Activated CD4-positive, alpha-beta T cell treated with anti-CD3 and anti-CD28 coated beads, Interleukin-10, Interleukin-2, amounts not matched to agents 100 ng/mL and 50 ng/mL, durations not matched to agents 16 hours and 8 hours (primary cell): ENCODE results near the gene PRKCE.

ENCODE experiments used
- DNase-seq: peaks from one replicate; pipeline ENCODE4 v3.0.0-alpha.2; 2020

PRKCE gene

DNA sequence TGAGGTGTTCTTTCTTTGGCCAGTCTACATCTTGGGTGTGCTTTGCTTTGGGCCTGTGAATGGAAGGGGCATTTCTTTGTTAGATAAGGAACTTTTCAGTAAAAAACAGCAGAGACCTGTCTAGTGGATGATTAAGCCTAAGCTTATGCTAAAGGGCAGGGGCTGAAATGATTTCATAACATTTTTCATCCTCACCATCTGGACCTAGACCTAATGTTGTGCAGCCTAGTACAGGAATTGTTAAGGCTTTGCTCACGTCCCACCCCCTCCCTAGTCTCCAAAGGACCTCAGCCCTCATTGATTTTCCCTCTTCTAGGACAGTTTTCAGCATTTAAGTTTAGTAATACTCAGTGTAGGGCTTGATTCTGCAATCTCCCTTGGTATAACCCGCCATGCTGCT is 111.8 kb downstream of the PRKCE start:
- DNase-seq: no peak

DNA sequence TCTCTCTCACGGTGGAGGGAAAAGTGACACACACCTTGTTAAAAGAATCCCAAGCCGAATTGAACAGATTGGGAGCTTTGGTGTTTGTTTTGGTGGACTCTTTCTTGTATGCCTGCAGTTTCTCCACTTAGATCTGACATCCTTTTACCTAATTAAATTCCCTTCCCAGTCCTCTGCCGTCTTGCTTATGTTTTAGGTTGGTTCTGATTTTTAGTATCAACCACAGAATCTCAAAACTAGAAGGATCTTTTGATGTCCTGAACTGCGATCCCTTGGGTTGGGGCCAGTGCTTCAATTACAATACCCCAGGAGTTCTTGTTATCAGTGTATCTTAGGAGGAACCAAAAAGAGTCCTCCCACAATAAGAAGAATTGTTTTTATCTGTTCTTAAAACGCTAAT is 112.3 kb downstream of the PRKCE start:
- no peak for DNase-seq

DNA sequence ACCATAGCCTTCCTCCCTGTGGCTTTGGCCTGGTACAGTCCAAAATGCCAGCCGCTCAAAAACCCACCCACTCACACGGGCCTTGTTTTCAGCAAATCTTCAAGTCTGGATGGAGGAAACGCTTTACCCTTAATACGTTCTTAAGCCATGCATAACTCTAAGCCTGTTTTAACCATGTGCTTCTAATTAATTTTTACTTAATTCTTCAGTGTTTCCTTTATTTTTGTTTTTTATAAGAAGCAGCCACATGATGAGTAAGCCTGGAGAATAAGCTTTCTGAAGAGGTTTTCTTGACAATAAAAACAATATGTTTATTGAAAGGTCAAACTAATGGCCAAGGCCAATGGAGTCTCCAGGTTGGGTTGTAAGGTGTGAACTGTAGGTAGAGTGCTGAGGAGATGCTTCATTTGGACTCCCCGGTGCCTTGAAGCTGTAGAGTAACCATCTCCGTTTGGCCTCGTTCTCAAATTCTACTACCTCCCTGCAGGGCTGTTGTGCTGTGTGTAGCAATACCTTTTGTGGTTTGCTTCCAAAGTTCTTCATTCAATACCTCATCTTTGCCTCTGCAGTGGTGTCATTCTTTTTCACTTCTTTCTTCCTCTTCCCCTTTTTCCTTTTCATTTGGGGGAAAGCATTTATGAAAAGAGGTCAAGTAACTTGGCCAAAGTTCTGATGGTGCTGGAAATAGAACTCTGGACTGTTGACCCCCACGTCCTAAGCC is 113.7 kb downstream of the PRKCE start:
- DNase-seq: no peak

DNA sequence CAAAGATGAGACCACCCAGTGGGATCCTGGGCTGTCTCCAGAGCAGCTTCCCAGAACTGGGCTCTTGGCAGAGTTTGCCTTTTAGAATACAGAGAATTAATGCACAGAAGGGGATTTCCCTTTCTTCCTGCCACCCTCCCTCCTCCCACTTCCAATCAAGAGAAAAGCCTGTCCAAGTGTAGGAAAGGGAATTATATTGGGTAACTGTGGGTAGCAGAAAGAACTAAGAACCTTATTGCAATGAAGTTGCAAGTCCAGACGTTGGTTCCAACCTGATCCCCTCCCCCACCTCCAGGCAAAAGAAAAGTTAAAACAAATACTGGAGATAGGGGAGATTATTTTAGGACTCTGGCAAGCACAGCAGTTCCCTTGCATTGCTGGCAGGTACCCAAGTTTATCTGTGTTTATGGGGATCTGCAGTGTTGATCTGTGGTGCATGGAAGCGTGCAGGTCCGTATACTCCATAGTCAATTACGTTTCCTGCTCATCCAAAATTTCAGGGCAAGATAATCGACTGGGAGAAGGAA is 114.3 kb downstream of the PRKCE start:
- no peak for DNase-seq

DNA sequence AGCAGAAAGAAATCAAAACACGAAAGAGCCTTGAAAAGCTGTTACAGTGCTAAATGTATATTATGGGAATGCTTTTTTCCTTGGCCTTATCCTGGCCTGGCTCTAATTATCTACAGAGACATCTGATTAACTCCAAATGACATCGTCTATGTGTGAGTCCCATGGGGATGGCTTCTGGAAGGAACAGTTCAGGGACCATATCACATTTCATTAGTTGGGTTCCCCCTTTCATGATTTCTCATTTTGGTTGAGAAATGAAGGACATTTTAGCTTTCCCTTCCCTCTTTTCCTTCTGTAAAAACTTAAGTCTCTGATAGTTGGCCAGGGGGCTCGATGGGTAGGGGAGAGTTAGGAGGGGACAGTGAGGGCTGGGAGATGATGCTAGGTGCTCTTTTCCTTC is 116.7 kb downstream of the PRKCE start:
- no peak for DNase-seq

DNA sequence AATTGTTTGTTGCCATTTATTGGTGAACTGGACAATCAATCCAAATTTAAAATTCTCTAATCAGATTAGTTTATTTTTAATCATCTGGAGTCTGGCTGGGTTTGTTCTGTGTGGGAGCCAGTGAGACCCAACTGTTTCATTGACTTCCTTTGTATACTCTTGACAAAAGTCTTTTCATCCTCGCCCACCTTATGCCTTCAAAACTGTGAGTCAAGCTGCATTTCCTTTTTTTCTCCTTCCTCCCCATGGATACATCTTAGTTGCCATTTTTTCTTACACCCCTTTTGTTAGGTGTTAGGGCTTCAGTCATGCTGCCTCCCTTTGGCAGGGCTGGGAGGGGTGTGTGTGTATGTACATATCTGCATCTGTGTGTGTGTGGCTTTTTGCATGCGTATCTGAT is 117.6 kb downstream of the PRKCE start:
- no peak for DNase-seq

DNA sequence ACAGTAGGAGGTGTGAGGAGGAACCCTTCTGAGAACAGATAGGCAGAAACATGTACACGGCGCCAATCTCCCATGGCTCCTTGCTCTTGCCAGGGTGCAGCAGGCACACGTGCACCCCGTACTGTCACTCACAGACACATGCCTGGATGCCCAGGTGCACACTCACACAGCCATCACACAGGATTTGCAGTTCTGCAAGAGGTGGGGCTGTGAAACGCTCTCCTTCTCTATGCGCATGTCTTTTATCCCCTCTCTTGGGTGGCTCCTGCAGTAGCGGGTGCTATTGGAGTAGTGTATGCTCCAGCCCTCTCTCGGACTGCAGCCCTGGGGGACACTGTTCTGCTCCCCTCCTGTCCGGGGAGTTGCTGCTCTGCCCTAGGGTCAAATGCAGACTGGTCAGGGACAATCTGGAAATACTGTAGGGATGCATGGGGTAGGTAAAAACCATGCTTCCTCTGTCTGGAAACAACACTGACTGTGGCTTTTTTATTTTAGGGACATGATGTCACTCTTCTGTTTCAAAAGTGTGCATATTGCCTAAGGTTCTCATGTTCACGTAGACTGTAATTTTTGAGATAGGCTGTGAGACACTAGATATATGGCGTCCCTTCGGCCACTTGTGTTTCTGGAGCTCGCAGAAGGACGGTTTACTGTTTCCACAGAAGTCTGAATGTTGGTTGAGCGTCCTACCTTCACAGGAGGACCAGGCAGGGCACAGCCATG is 118.5 kb downstream of the PRKCE start:
- DNase-seq: no peak

DNA sequence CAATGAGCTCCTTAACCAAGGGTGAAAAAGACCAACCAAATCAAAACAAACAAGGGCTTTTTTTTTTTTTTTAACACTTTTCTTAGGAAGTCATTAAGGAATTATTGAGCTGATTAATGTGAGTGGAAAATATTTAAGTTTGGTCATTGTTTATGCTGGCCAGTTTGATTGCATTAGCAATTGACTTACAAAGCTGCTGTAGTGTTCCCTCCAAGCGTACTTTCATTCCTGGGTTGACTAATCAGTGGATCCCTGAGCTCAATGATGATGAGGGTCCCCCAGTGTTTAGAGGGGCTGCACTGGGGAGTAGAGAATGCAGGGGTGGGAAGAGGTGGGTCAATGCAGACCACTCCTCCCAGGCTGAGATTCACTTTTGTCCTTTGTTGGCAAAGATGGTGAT is 119.3 kb downstream of the PRKCE start:
- DNase-seq: no peak

DNA sequence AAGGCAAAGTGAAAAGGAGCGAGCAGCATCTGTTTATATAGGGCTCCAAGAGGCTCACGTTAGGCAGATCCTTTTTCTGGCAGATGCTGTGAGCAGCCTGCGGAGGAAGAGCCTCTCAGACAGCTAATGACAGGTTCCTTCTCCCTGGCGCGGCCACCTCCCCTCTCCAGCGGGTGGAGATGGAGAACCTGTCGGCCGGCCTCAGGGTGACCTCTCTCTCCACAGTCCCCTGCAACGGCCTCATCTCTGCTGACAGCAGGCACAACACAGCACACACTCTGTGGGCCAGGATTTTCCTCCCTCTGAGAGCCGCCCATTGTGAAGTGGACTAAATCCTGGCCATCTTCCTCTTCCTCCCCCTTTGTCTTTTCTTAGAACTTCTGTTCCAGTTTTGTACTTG is 119.8 kb downstream of the PRKCE start:
- DNase-seq: no peak

DNA sequence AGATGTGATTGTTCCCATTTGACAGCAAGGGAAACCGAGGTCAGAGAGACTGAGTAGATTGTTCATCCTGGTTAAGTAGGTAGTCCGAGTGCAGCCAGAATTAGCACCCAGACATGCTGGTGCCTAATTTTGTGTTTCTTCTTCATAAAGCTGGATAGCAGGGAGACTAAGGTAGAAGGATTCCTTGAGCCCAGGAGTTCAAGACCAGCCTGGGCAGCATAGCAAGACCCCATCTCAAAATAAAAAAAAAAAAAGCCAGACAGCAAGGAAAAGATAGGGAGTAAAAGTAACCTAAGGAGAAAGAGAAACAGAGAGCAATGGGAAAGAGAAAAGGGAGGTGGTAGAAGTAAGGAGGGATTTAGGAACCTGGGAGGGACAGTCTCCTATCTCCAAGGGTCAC is 120.6 kb downstream of the PRKCE start:
- DNase-seq: no peak

DNA sequence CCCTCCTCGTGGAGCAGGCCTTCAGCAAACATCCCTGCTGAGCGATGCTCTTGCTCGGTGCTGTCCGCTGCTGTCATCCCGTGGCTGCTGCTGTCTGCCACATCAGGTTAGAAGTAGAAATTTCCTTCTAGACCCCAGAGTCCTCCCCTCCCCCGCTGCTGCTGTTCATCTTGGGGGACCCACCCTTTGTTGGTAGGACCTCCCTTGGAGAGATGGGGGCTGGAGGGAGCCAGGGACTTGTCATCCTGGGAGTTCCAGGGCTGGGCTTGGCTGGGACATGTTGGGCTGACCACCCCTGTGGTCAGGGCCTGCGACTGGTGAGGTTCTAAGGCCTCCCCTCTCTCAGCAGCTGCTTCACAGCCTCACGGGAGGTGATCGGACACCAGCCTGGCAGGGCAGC is 122.4 kb downstream of the PRKCE start:
- DNase-seq: no peak

DNA sequence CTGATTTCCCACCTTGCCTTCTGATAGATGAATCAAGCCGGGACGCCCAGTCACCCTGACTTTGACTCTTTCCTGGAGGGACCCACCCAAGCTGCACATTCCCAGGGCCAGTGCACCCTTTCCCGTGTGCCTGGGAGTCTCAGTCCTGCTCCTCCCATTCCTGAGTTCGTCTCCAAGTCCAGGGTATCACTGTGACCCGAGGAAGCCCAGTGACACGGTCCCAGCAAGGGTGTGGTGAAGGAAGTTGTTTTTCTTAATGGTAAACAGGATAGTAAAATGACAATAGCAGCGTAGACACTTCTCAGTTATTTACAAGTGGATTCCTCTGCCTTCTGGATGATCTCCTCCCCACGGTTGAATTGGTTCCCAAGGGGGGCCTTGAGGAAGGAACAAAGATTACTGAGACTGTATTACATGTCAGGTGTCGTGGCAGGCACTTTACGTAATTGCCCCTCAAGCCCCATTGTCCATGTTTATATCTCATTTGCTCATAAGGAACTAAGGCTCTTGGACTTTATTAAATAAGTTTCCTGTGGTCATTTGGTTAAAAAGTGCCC is 123.3 kb downstream of the PRKCE start:
- no peak for DNase-seq

DNA sequence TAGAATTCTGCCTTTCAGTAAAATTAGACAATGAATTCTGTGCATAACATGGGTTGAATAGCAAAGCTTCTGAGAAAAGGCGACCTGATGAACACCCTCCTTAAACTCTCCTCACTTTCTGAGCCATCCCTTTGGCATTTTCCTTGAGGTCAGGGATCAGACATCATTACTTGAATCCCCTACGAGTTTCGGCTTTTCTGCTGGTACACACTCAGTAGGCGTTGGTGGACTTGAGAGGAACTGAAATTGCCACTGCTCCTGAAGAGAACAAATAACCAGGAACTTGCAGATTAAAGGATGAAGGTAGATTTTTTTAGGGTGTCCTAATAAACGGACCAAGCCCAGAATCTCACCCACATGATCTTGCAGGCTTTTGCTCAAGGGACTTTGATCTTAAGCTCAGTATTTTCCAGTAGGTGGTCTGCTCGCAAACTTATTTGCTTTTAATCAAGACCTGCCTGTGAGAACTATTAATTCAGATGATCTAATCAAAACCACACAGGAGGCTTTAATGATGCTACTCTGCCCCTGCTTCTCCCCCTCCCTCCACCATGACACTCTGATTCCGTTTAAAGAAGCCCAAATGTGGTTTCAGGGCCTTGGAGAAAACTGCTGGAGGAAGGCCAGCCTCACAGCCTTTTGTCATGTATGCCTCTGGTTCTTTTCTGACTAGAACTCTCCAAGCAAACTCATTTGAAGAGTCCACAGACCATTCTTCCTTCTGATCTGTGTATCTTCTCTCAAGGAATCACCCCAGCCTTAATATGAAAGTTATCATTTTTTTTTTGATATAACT is 124.9 kb downstream of the PRKCE start:
- DNase-seq: no peak

DNA sequence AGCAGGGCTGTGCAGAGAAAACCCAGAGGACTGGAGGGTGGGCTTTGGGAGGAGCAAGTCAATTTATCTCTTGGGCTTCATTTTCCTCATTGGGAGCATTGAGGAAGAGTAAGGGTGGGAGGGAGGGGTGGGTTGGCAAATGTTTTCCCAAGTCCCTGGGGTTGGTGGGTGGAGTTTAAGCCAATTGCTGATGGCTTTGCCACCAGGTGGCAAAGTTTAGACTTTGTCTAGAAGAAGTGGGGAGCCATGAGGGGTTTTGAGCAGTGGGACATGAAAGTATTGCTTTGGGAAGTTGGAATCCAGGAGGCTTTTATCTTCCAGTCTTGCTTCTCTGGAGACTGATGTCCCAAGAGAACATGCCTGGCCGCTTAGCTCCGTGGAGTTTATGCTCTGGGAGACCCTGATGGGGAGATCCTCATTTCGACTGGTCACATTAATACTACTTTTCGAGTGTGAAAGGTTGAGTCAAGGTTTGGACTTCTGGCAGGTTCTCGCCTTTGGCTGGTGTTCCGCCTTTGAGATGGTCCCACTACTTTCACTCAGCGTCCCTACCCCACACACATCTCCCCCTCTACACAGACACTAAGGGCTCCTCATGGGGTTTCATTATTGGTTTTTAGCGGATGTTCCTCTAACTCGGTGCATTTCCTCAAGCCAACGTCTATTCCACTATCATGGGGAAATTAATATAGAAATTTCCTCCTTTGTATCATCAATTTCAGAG is 126.7 kb downstream of the PRKCE start:
- DNase-seq: no peak

DNA sequence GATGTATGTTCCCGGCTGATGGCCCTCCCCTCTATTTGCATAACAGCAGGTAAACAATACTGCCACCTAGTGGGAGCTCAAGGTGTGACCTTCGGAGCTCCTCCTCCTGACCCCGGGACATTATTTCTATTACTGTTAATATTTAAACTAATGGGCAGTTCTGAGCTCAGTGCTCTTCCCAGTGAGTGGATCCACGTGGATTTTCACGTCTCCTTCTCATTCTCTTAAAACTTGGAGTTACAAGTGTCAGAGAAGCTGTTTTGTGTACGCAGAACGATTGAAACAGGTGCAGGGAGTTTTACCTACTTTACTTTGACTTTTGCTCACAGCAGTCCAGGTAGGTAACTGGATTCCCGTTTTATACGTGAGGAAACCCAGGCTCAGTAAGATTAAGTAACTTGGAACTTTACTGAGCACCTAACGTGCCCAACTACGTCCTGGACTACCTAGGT is 127.3 kb downstream of the PRKCE start:
- peak; percentile 74 for DNase-seq

DNA sequence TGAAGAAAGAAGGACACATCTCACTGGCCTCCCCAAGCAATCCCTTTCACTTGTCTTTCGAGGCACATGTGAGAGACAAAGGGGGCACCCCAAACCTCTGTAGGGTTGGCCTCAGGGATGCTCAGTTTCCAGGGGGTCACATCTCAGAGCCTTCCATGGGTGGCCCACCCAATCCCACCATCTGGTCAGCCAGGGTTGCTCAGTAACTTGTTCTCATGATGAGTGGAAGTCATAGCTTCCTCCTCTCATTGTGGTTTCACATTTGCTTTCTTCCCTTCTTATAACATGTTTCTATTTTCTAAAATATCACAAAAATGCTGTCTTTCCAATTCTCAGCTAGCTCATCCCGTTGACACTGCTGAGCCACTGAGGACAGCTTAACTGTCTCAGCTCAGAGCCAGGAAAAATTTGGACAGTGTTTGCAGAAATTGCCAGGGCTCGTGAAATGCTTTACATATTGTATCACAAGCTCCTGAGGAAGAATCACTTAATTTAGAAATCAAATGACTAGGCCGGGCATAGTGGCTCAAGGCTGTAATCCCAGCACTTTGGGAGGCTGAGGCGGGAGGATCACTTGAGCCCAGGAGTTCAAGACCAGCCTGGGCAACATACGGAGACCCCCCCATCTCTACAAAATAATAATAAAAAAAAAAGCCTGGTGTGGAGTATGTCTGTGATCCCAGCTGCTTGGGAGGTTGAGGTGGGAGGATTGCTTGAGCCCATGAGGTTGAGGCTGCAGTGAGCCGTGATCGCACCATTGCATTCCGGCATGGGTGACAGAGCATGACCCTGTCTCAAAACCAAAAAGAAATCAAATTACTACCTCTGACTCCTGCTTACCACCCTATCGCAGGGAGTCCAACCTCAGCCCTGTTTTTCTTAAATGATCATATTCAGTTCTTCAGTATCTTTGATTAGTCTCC is 129.3 kb downstream of the PRKCE start:
- DNase-seq: no peak

DNA sequence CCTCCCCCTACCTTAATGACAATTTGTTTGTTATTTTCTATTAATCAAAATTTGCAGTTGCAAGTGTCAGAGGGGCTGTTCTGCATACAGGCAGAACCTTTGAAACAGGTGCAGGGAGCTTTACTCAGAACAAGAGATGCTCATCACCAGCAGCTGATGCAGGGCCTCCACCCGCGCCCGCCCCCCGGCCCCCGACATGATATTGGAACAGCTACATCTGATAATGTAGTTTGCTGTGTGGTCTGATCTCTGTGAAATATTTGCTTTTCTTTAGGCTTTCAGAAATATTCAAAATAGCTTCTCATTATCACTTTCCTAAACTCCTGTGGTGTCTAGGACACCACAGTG is 130.0 kb downstream of the PRKCE start:
- no peak for DNase-seq

DNA sequence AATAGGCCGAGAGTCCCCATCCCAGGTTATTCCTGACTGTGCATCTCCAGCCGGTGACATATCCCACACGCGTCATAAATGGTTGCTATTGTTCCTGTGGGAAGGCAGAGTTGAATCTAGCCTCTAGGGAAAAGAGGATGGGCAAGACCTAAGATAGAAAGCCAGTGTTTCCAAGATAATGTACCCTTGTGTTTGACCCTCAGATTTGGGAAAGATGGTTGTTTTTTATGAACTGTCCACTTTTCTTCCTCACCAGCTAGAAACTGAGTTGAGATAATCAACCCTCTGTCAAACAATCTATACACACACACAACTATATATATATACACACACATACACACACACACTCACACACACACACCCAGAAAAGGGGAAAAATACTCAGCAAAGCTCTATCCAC is 131.0 kb downstream of the PRKCE start:
- DNase-seq: no peak

DNA sequence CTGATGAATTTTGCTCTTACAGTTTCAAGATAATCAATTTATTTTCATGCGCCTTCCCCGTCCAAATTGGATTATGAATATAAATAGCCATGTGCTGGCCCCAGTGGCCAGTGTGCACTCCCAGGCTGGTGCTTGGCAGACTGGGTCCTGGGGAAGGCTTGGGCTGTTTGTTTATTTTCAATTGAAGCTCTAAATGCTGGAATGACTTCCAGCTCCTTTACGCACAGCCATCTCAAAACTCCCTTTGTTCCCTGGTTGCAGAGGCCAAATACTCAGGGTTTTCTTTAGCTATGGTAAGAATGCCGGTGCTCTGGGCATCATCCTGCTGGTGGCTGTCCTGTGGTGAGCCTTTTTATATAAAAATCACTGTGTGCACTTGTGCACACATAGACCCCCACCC is 131.5 kb downstream of the PRKCE start:
- no peak for DNase-seq

DNA sequence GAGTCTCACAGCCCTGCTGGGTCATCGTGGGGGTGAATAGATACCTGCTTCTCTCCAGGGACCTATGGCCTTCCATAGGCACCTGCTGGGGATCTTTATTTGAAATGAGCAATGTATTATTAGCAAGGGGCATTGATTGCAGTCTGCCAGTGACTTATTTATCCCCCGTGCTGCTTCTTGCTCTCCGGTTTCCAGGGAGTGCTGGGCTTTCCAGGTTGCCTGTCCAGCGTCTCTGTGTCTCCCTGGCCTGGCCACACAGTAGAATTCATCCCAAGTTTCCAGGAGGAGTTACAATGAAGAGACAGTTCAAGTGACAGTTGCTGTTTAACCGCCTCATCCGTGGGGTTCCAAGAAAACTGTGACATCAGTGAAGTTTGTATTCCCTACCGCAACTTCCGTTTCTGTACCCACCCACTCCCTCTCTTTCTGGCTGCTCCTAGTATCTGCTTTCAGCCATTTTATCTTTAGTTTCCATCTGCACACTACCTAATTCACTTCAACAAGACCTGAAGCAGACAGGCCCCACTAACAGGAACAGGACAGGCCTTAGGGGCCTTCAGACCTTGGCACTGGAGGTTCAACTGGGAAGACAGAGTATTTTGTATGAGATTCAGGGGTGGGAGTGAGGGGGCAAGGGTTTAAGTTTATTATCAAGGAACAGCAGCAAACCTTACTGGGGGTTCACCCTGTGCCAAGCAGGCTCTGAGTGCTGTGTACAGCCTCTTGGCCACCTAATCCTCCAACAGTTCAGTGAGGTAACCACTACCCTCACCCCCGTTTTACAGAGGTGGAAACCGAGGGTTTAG is 134.8 kb downstream of the PRKCE start:
- DNase-seq: no peak
